ENCODE measurements around the gene CAPNS1.
A peak's percentile ranks its signal among the peaks of the same experiment; 100 is the strongest.
"Not testable (repeated sequence)": the region's sequence is repeated elsewhere in the genome, so short reads cannot be mapped to it uniquely, and the experiment has no call there.

CAPNS1 gene

DNA sequence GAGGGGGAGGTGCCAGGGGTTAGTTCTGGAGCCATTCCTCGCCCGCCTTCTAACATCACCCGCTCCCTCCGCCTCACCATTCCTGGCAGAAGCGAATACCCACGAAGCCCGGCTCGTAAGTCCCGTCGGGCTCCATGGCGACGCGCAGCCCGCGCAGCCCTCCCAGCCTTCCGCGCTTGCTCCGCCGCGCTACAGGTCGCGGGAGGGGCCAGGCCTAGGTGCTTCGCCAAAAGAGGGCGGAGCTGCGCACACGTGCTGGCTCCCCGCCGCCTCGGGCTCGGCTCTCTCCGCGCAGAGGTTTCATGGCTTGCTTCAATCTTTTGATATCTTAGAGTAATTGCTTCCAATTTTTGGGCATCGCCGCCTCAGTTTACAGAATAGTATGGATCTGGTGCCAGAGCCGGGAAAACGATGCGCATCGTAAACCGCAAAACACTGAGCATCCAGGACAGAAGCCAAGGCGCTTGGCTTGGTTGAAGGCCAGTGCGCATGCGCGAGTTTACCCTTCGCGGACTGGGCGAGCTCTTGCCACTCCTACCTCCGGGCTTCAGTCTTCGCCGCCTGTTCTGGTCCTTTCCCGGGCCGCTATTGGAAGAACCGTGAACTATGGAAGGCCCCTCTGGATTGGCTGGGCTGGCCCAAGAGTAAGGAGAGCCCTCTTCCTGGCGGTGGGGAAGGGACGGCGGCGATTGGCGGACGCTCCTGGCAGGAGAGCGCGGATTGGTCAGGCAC, 25.0 kb upstream of the CAPNS1 start, which contains the start of gene POLR2I:
POLR2I (minus strand) TSS at position 155 of the 732 bp plus-strand sequence; CDS start at position 136, 19 bp downstream.
- DNase-seq (ENCODE audit: low spot score) = peak; percentile 100

- DNase-seq (ENCODE audit: low spot score) = peak; percentile 90
These were observed 24.2 kb upstream of the CAPNS1 start, which contains the start of gene TBCB for GRCh38 chr19:36115453-36116343. Gene TBCB (plus strand): TSS chr19:36115468. CDS start chr19:36115561, 93 bp downstream.

GRCh38 chr19:36116344-36116637, 23.6 kb upstream of the CAPNS1 start:
- no peak for DNase-seq (ENCODE audit: low spot score)

GRCh38 chr19:36120092-36120983, 19.5 kb upstream of the CAPNS1 start:
- no peak for DNase-seq (ENCODE audit: low spot score)

DNA sequence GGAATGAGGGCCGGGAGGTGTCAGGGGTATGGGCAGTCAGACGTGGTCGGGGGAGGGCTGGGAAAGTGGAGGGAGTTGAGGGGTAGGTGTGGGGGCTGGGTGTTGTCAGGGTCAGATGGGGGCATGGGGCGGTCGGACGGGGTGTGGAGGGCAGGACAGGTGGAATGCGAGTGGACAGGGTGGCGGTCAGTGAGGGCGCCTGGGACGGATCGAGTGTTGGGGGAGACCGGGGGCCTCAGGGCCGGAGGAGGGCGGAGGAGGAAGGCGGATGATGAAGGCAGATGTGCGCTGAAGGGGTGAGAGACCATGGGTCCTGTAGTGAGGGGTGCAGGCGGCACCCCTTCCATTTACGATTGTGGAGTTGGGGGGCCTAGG, 18.9 kb upstream of the CAPNS1 start:
- DNase-seq (ENCODE audit: low spot score) = no peak

DNA sequence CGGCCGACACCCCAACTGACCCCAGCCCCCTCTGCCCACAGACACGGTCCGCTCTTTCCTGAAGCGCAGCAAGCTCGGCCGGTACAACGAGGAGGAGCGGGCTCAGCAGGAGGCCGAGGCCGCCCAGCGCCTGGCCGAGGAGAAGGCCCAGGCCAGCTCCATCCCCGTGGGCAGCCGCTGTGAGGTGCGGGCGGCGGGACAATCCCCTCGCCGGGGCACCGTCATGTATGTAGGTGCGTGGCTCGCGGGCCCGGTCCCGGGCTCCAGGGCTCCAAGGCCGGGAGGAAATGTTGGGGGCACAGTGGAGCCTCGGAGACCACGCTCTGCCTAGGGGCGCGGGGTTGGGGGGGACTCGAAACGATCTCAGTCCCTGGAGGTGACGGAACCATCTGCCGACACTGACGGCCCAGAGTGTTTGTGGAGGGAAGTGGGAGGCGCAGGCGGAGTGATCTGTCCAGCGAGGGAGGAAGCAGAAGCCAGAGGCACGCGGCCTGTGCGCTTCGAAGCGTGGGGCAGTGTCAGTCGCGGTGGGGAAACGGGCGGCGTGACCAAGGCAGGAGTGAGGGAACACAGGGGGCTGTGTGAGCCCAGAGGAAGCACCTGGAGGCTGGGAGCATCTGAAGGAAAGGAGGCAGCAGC, 18.3 kb upstream of the CAPNS1 start:
- DNase-seq (ENCODE audit: low spot score) = no peak

DNA sequence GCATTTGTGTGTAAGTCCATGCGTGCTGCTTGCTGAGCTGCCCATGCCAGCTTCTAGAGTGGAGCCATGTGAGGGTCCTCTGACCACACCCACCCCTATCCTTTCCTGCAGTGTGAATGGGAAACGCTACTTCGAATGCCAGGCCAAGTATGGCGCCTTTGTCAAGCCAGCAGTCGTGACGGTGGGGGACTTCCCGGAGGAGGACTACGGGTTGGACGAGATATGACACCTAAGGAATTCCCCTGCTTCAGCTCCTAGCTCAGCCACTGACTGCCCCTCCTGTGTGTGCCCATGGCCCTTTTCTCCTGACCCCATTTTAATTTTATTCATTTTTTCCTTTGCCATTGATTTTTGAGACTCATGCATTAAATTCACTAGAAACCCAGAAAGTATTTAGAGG, 14.3 kb upstream of the CAPNS1 start:
- DNase-seq (ENCODE audit: low spot score) = no peak

DNA sequence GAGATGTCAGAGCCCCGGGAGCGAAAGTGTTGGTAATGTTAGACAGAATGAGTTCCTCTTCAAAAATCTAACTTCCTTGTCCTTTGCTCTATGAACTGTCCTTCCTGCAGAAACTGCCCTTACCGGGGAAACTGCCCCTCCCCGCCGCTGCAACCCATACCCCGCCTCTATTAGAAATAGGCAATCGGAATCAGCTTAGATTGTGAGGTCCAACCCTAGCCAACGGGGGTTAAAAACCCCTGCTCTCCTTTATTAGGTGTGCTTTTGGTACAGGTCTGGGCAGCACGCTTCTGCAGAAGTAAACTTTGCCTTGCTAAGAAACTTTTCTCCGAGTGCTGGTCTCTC, 11.5 kb upstream of the CAPNS1 start:
- DNase-seq (ENCODE audit: low spot score) = no peak

DNA sequence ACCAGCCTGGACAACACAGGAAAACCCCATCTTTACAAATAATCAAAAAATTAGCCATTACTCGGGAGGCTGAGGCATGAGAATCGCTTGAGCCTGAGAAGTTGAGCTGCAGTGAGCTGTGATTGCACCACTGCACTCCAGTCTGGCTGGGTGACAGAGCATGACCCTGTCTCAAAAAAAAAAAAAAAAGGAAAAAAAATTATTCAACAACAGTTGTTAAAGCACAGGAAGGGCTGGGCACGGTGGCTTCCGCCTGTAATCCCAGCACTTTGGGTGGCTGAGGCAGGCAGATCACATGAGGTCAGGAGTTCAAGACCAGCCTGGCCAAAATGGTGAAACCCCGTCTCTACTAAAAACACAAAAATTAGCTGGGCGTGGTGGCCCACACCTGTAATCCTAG, 8.6 kb upstream of the CAPNS1 start:
- not testable (repeated sequence) for DNase-seq (ENCODE audit: low spot score)

GRCh38 chr19:36134867-36135266, 5.0 kb upstream of the CAPNS1 start:
- not testable (repeated sequence) for DNase-seq (ENCODE audit: low spot score)

- DNase-seq (ENCODE audit: low spot score) = peak; percentile 81
These were observed 2.7 kb upstream of the CAPNS1 start for GRCh38 chr19:36136964-36137686.

DNA sequence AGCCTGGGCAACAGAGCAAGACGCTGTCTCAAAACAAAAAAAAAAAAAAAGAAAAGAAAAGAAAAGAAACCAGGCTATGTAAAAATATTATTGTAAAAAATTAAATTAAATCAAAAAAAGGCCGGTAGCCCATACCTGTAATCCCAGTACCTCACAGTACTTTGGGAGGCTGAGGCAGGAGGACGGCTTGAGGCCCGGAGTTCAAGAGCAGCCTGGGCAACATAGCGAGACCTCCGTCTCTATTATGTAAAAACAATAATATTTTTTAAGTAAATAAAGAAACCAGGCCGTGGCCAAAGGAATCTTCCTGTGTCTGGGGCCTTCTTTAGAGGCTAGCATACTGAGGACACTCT, 770 bp upstream of the CAPNS1 start:
- DNase-seq (ENCODE audit: low spot score) = no peak

DNA sequence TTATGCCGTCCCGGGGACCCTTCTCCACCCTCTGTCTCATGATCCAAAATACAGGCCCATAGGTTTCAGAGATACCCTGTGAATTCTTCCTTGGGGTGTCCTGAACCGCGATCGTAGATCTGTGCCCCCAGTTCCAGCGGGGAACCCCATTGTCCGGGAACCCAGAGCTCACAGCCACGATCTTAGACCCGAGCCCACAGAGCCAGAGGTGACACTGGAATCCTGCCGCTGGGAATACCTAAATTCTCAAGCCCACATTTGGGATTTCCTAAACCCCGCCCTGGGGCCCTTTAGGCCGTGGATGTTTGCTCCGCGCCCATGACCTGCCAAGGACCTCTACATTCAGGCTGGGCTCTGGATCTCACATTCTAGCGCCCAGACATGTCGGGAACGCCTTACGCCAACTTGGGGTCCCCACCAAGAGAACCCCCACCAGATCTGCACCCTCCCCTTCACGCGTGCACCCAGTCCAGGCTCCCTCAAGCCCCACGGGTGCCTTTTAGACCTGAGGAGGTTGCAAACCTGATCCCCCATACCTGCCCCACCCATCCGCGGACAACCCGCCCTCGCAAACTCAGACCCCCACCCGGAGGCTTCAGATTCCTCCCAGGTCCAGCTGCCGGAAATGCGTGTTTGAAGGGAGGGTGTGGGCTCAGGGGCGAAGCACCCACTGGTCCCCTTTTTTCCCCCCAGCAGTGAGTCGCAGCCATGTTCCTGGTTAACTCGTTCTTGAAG, 605 bp downstream of the CAPNS1 start:
- DNase-seq (ENCODE audit: low spot score) = peak; percentile 64

- DNase-seq (ENCODE audit: low spot score) = peak; percentile 95
These were observed 1.4 kb downstream of the CAPNS1 start for GRCh38 chr19:36141039-36141927.

GRCh38 chr19:36142046-36142445, 2.2 kb downstream of the CAPNS1 start:
- DNase-seq (ENCODE audit: low spot score) = no peak

GRCh38 chr19:36142496-36142895, 2.6 kb downstream of the CAPNS1 start:
- no peak for DNase-seq (ENCODE audit: low spot score)

DNA sequence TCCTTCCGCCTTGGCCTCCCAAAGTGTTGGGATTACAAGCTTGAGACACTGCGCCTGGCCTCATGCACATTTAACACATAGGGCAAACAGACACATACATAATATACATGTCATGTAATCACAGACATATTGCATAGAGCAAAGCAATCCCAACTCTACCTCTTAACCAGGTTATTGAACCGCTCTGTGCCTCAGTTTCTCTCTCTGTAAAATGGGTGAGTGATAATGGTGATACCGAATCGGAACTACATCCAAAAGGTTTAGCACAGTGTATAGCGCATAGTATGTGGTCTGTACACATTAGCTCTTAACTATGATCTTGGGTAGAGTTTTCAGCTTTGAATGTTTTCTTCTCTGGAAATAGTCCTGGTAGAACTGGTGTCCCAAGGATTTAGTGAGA, 4.8 kb downstream of the CAPNS1 start:
- no peak for DNase-seq (ENCODE audit: low spot score)

DNA sequence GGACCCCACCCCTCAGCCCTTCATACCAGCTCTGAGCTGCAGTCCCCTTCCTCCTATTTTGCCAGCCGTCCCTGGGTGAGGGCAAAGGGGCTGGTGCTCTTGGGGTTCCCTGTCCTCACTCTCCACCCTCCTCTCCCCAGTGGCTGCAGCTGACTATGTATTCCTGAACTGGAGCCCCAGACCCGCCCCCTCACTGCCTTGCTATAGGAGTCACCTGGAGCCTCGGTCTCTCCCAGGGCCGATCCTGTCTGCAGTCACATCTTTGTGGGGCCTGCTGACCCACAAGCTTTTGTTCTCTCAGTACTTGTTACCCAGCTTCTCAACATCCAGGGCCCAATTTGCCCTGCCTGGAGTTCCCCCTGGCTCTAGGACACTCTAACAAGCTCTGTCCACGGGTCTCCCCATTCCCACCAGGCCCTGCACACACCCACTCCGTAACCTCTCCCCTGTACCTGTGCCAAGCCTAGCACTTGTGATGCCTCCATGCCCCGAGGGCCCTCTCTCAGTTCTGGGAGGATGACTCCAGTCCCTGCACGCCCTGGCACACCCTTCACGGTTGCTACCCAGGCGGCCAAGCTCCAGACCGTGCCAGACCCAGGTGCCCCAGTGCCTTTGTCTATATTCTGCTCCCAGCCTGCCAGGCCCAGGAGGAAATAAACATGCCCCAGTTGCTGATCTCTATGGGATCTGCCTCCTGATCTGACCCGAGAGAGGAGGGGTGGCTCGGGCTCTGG, 10.0 kb downstream of the CAPNS1 start:
- no peak for DNase-seq (ENCODE audit: low spot score)

DNA sequence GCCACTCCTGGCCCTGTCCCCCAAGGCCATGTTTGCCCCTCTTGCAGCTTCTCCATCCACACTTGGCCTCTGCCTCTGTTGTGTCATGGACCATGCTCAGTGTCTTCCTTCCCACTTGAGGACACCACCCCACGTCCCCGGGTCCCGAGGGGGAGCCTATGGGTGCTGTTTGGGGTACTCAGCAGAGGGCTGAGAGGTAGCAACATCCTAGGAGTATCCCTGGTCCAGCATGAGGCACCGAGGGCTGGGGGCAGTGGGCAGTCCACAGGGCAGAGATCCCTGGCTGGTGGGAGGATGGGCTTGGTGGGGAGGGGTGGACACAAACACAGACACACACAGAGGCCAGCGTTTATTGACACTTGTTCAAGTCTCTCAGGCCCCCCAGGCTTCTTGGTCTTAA, 10.7 kb downstream of the CAPNS1 start:
- no peak for DNase-seq (ENCODE audit: low spot score)

Data from GM03348 (cell line).